H1 (cell line): ENCODE measurements around the gene CLIP4. TPM values are rescaled to one million over a fixed set of nuclear protein-coding genes. Genes with fewer than 3 reads are reported as not detected.

ENCODE experiments used
- CTCF ChIA-PET: fragments of 300-600 bp; sonication (Branson Sonifier 250); formaldehyde crosslinking; loops from one replicate; lab custom pipeline; 2021; ENCODE audit not compliant: partially characterized antibody; lab: Charles Lee
- POLR2A ChIA-PET: fragments of 300-600 bp; sonication (Branson Sonifier 250); formaldehyde crosslinking; loops from one replicate; lab custom pipeline; 2021; ENCODE audit warnings: inconsistent platforms; ENCODE audit not compliant: partially characterized antibody; lab: Charles Lee
- DNase-seq, 2 experiments: peaks; one replicate each; pipeline versions ENCODE4 v3.0.0 to v3.0.0-alpha.2; 2010 to 2022; ENCODE audit warnings: low spot score in 2 of 2, low read depth in 1 of 2, mixed read lengths in 1 of 2
- FAIRE-seq: peaks from 2 replicates; lab custom pipeline; 2011; peaks lifted over from hg19 to GRCh38; lab: Jason Lieb, UNC
- H2AFZ ChIP-seq: 2 replicates; pipeline ENCODE4 v1.8.1; 2012; ENCODE audit warnings: low read length, inconsistent platforms
- H2AK5ac ChIP-seq: 2 replicates; pipeline ENCODE4 v1.6.1; 2013; ENCODE audit warnings: low read depth, low read length
- H2BK120ac ChIP-seq: replicated peaks from 2 replicates; pipeline ENCODE3; 2013; ENCODE audit warnings: low read depth, low read length, inconsistent platforms
- H2BK12ac ChIP-seq: 2 replicates; pipeline ENCODE4 v1.6.1; 2013; ENCODE audit warnings: low read depth, low read length
- H2BK15ac ChIP-seq: 2 replicates; pipeline ENCODE4 v1.6.1; 2013; ENCODE audit warnings: low read length
- H2BK20ac ChIP-seq: 2 replicates; pipeline ENCODE4 v1.6.1; 2013; ENCODE audit warnings: low read length
- H2BK5ac ChIP-seq: 2 replicates; pipeline ENCODE4 v1.6.1; 2013; ENCODE audit warnings: low read depth, low read length
- H3K14ac ChIP-seq: 2 replicates; pipeline ENCODE4 v1.6.1; 2013; ENCODE audit warnings: inconsistent platforms; ENCODE audit not compliant: insufficient read length
- H3K18ac ChIP-seq: 2 replicates; pipeline ENCODE4 v1.6.1; 2013; ENCODE audit warnings: low read length; ENCODE audit errors: extremely low read depth
- H3K23ac ChIP-seq: 2 replicates; pipeline ENCODE4 v1.6.1; 2013; ENCODE audit warnings: inconsistent platforms; ENCODE audit not compliant: insufficient read length
- H3K23me2 ChIP-seq: 2 replicates; pipeline ENCODE4 v1.6.1; 2013; ENCODE audit warnings: low read depth, low read length
- H3K27ac ChIP-seq: 2 replicates; pipeline ENCODE4 v1.6.1; 2011; ENCODE audit warnings: low read depth, low read length, inconsistent platforms
- H3K27me3 ChIP-seq, 4 experiments: replicated peaks in 1 of 4; 1 replicate in 1 of 4; 2 replicates in 3 of 4; pipeline versions ENCODE4 v1.6.1 to v1.8.1; 2011 to 2013; ENCODE audit warnings: low read length in 3 of 4, mild to moderate bottlenecking in 3 of 4, inconsistent platforms in 2 of 4, mixed read lengths in 2 of 4, moderate library complexity in 1 of 4; ENCODE audit not compliant: control insufficient read depth in 3 of 4, insufficient read depth in 3 of 4; ENCODE audit errors: extremely low read depth in 1 of 4
- H3K36me3 ChIP-seq, 4 experiments: 2 replicates each; pipeline versions ENCODE4 v1.6.1 to v1.8.1; 2011 to 2013; ENCODE audit warnings: mild to moderate bottlenecking in 4 of 4, low read length in 3 of 4, moderate library complexity in 2 of 4, control low read depth in 1 of 4, inconsistent platforms in 1 of 4; ENCODE audit not compliant: insufficient read depth in 4 of 4, control insufficient read depth in 2 of 4
- H3K4ac ChIP-seq: replicated peaks from 2 replicates; pipeline ENCODE3; 2013; ENCODE audit warnings: low read length, low read depth, mixed read lengths, inconsistent platforms; ENCODE audit not compliant: insufficient read length
- H3K4me1 ChIP-seq, 4 experiments: replicated peaks in 1 of 4; 1 replicate in 1 of 4; 2 replicates in 3 of 4; pipeline versions ENCODE4 v1.6.1 to v1.8.1; 2011 to 2013; ENCODE audit warnings: low read length in 3 of 4, inconsistent platforms in 2 of 4, mixed read lengths in 1 of 4; ENCODE audit not compliant: insufficient read depth in 4 of 4, control insufficient read depth in 3 of 4
- H3K4me2 ChIP-seq, 2 experiments: 2 replicates each; pipeline versions ENCODE4 v1.6.1 to v1.8.1; 2011 to 2013; ENCODE audit warnings: low read depth in 2 of 2, low read length in 2 of 2, control low read depth in 1 of 2, inconsistent platforms in 1 of 2, mild to moderate bottlenecking in 1 of 2; ENCODE audit not compliant: insufficient read depth in 1 of 2
- H3K4me3 ChIP-seq, 4 experiments: fragments of 200-600, 300-600 bp in 1 of 4; sonication (generic), shearing (Covaris generic), sonication (Bioruptor Twin) in 1 of 4; 2 replicates each; pipeline versions ENCODE4 v1.5.1 to v1.8.1; 2011 to 2016; ENCODE audit warnings: low read length in 4 of 4, low read depth in 3 of 4, control low read depth in 2 of 4, inconsistent platforms in 2 of 4, mild to moderate bottlenecking in 2 of 4, mixed read lengths in 1 of 4, moderate library complexity in 1 of 4; ENCODE audit not compliant: insufficient read depth in 2 of 4; ENCODE audit errors: extremely low read depth in 1 of 4
- H3K56ac ChIP-seq: replicated peaks from 2 replicates; pipeline ENCODE3; 2013; ENCODE audit warnings: low read depth, mild to moderate bottlenecking, mixed read lengths, low read length, inconsistent platforms; ENCODE audit not compliant: insufficient read length
- H3K79me1 ChIP-seq: 2 replicates; pipeline ENCODE4 v1.6.1; 2013; ENCODE audit warnings: low read depth, low read length, control low read depth
- H3K79me2 ChIP-seq, 2 experiments: 2 replicates each; pipeline versions ENCODE4 v1.6.1 to v1.8.1; 2012 to 2013; ENCODE audit warnings: low read length in 2 of 2, mild to moderate bottlenecking in 2 of 2, inconsistent platforms in 1 of 2; ENCODE audit not compliant: insufficient read depth in 2 of 2, control insufficient read depth in 1 of 2
- H3K9ac ChIP-seq, 4 experiments: replicated peaks in 1 of 4; 1 replicate in 1 of 4; 2 replicates in 3 of 4; pipeline versions ENCODE4 v1.6.1 to v1.8.1; 2011 to 2013; ENCODE audit warnings: low read depth in 3 of 4, low read length in 3 of 4, control low read depth in 2 of 4, mild to moderate bottlenecking in 2 of 4, moderate library complexity in 2 of 4, inconsistent platforms in 1 of 4; ENCODE audit errors: extremely low read depth in 1 of 4
- H3K9me3 ChIP-seq, 2 experiments: 2 replicates each; pipeline versions ENCODE4 v1.6.1 to v1.8.1; 2012 to 2013; ENCODE audit warnings: mild to moderate bottlenecking in 2 of 2, moderate library complexity in 2 of 2, control low read depth in 1 of 2, inconsistent platforms in 1 of 2, low read depth in 1 of 2, low read length in 1 of 2, mixed read lengths in 1 of 2; ENCODE audit not compliant: insufficient read depth in 2 of 2
- H4K20me1 ChIP-seq, 2 experiments: replicated peaks in 1 of 2; 2 replicates each; pipeline versions ENCODE3 to v1.8.1; 2011 to 2013; ENCODE audit warnings: inconsistent platforms in 2 of 2, low read length in 2 of 2, mild to moderate bottlenecking in 1 of 2; ENCODE audit not compliant: insufficient read depth in 2 of 2, control insufficient read depth in 1 of 2
- H4K5ac ChIP-seq: 2 replicates; pipeline ENCODE4 v1.6.1; 2013; ENCODE audit warnings: low read length, low read depth, mixed read lengths, inconsistent platforms; ENCODE audit not compliant: insufficient read length
- H4K8ac ChIP-seq: 2 replicates; pipeline ENCODE4 v1.8.0; 2013; ENCODE audit warnings: mild to moderate bottlenecking, moderate library complexity, low read length, inconsistent platforms; ENCODE audit not compliant: insufficient read depth; ENCODE audit errors: extremely low read depth
- H4K91ac ChIP-seq: replicated peaks from 2 replicates; pipeline ENCODE3; 2013; ENCODE audit warnings: low read length, mixed read lengths, inconsistent platforms; ENCODE audit not compliant: insufficient read length
- CBX5 ChIP-seq: fragments of 300-800, 300-1000 bp; sonication (generic); IDR thresholded peaks from 2 replicates; pipeline ENCODE4 v1.7.1; 2016; ENCODE audit warnings: antibody characterized with exemption, low read length, low read depth
- KDM4A ChIP-seq: IDR thresholded peaks from one replicate; pipeline ENCODE4 v1.7.1; 2012; ENCODE audit warnings: low read depth, mild to moderate bottlenecking, moderate library complexity, low read length, inconsistent platforms; ENCODE audit not compliant: severe bottlenecking
- NANOG ChIP-seq: IDR thresholded peaks from 2 replicates; pipeline ENCODE4 v1.6.1; 2011; ENCODE audit warnings: low read length, low read depth, mild to moderate bottlenecking, inconsistent platforms; ENCODE audit not compliant: insufficient read depth, poor library complexity, severe bottlenecking
- POLR2AphosphoS5 ChIP-seq: IDR thresholded peaks from 2 replicates; pipeline ENCODE4 v1.6.1; 2011; ENCODE audit warnings: low read depth, low read length
- POU5F1 ChIP-seq: IDR thresholded peaks from 2 replicates; pipeline ENCODE4 v1.6.1; 2011; ENCODE audit warnings: low read depth, mild to moderate bottlenecking, low read length, moderate library complexity
- SUZ12 ChIP-seq: fragments of 200-600 bp; sonication (generic); IDR thresholded peaks from 2 replicates; pipeline ENCODE4 v1.6.1; 2012; ENCODE audit warnings: mild to moderate bottlenecking, inconsistent platforms, low read length, moderate library complexity, mixed read lengths
- TAF7 ChIP-seq: optimal IDR thresholded peaks from 2 replicates; pipeline ENCODE3; 2011; ENCODE audit warnings: low read depth, mild to moderate bottlenecking, inconsistent platforms, low read length, moderate library complexity, borderline replicate concordance
- TBP ChIP-seq: IDR thresholded peaks from 2 replicates; pipeline ENCODE4 v1.6.1; 2011; ENCODE audit warnings: low read depth, low read length, improper control_type of control experiment
- WGBS, 2 experiments: shearing (Covaris generic) in 1 of 2; methylation state at CpG; one replicate each; pipeline versions ENCODE4 v1.1.6 to v1.1.7; 2013 to 2015; ENCODE audit warnings: low lambda C conversion rate in 2 of 2, mixed read lengths in 2 of 2, inconsistent platforms in 1 of 2, low coverage in 1 of 2, missing lambda C conversion rate in 1 of 2; ENCODE audit not compliant: insufficient replicate concordance in 2 of 2, insufficient coverage in 1 of 2, insufficient read length in 1 of 2; ENCODE audit errors: extremely low coverage in 1 of 2, missing lambda C conversion rate in 1 of 2; 5-methylcytosine and 5-hydroxymethylcytosine counted together
- polyA plus RNA-seq, 7 experiments: library from polyadenylated mRNA; depleted of rRNA in 3 of 7; stranded (reverse) in 5 of 7; unstranded in 2 of 7; fragments of >200 nt in 5 of 7; fragments of 200-250 nt in 2 of 7; gene quantifications; 1 replicate in 5 of 7; 2 replicates in 1 of 7; 4 replicates in 1 of 7; pipeline versions ENCODE4 v1.2.1 to v1.2.3, GENCODE V29; 2011 to 2013; ENCODE audit warnings: missing spikeins in 2 of 7, mixed read lengths in 2 of 7
- total RNA-seq: library from RNA; stranded (reverse); fragmentation: NEBNext Ultra II Directional; extraction: Animal tissue kit (Norgen Biotek cat#: 25700); gene quantifications from 2 replicates; pipeline ENCODE4 v1.2.1, GENCODE V29; 2021
- TF ChIP-seq, protein P1 (sequence below): IDR thresholded peaks from 2 replicates; pipeline ENCODE4 v1.6.1; 2012; ENCODE audit warnings: inconsistent platforms
- TF ChIP-seq, protein P2 (sequence below): IDR thresholded peaks from 2 replicates; pipeline ENCODE4 v1.6.1; 2012; ENCODE audit warnings: inconsistent platforms

Gene CLIP4
- total and polyA plus RNA-seq, 2 of the 8 experiments (the other 6 are each of a cell fraction or from before 2014, with no cell fraction given) = 0.08 to 0.09 TPM

DNA sequence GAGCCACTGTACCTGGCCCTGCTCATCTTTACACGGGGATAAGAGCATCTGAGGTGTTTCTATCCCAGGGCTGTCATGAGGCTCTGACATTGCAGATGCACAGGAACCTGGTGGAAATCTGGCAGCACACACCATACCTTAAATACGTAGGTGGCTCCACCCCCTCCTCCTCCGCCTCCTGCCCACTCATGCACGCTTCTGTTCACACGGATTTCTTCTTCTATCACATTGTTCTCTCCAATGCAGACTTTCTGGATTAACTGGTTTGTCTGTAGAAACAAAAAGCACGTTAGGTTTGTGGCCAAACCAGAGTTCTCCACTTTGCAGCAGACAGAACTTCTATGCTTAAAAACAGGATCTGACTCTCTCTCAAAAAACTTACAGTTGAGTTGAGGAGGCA lies 118.2 kb downstream of the CLIP4 start:
- H4K5ac ChIP-seq = no peak overlapping the region
- no peak overlapping the region for H2BK12ac ChIP-seq
- no peaks in the 10 kb centered on the region for H3K9me3 ChIP-seq
- no peak overlapping the region for H4K8ac ChIP-seq
- no peak overlapping the region for H3K27ac ChIP-seq
- no peak overlapping the region for H3K56ac ChIP-seq
- H3K14ac ChIP-seq = no peak overlapping the region
- ChIA-PET CTCF (interaction anchor here (0.7 kb wide), 1 partner anchor 46 kb away, joined by 3 read pairs; no protein-coding TSS in a partner anchor), POLR2A (interaction anchor here (0.7 kb wide), 1 partner anchor 680 kb away, joined by 6 read pairs; no protein-coding TSS in a partner anchor)
- H3K36me3 ChIP-seq = no peaks in the 10 kb centered on the region
- H3K23ac ChIP-seq = no peak overlapping the region
- H2AFZ ChIP-seq = no peak overlapping the region
- FAIRE-seq (no peak), DNase-seq (no peak)
- 81% methylated on average over 6 of the region's 6 CpGs; no CpG with 5 or more reads in 1 of the 2 experiments for WGBS, 2 experiments
- no peaks in the 10 kb centered on the region for H3K79me1 ChIP-seq
- H3K9ac ChIP-seq = no peak overlapping the region
- H3K18ac ChIP-seq = no peak overlapping the region
- H4K20me1 ChIP-seq = no peaks in the 10 kb centered on the region
- H3K4me1 ChIP-seq = no peaks in the 10 kb centered on the region
- no peak overlapping the region for H4K91ac ChIP-seq
- no peaks in the 10 kb centered on the region for H3K23me2 ChIP-seq
- TF ChIP-seq CBX5 = no peak
- no peak for TF ChIP-seq KDM4A
- no peak for TF ChIP-seq POLR2AphosphoS5
- TF ChIP-seq POU5F1 = no peak
- no peak for TF ChIP-seq SUZ12
- no peak for TF ChIP-seq TAF7
- TF ChIP-seq TBP = no peak
- TF ChIP-seq, protein P1, sequence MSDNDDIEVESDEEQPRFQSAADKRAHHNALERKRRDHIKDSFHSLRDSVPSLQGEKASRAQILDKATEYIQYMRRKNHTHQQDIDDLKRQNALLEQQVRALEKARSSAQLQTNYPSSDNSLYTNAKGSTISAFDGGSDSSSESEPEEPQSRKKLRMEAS = no peak
- TF ChIP-seq NANOG = no peak
- TF ChIP-seq, protein P2, sequence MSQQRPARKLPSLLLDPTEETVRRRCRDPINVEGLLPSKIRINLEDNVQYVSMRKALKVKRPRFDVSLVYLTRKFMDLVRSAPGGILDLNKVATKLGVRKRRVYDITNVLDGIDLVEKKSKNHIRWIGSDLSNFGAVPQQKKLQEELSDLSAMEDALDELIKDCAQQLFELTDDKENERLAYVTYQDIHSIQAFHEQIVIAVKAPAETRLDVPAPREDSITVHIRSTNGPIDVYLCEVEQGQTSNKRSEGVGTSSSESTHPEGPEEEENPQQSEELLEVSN = no peak
- H3K79me2 ChIP-seq = no peaks in the 10 kb centered on the region
- H2BK5ac ChIP-seq = no peak overlapping the region
- no peak overlapping the region for H3K4me2 ChIP-seq
- H2BK120ac ChIP-seq = no peak overlapping the region
- H2BK15ac ChIP-seq = no peak overlapping the region
- H3K27me3 ChIP-seq = no peaks in the 10 kb centered on the region
- no peak overlapping the region for H2BK20ac ChIP-seq
- H3K4ac ChIP-seq = no peak overlapping the region
- H3K4me3 ChIP-seq = no peak overlapping the region
- H2AK5ac ChIP-seq = no peak overlapping the region
